ENCODE results near the gene KRTAP5-11. TPM values are rescaled to one million over a fixed set of nuclear protein-coding genes. Genes with fewer than 3 reads are reported as not detected.

KRTAP5-11 gene
- total and polyA plus RNA-seq, 2 experiments from 2014 or later = not detected

DNA sequence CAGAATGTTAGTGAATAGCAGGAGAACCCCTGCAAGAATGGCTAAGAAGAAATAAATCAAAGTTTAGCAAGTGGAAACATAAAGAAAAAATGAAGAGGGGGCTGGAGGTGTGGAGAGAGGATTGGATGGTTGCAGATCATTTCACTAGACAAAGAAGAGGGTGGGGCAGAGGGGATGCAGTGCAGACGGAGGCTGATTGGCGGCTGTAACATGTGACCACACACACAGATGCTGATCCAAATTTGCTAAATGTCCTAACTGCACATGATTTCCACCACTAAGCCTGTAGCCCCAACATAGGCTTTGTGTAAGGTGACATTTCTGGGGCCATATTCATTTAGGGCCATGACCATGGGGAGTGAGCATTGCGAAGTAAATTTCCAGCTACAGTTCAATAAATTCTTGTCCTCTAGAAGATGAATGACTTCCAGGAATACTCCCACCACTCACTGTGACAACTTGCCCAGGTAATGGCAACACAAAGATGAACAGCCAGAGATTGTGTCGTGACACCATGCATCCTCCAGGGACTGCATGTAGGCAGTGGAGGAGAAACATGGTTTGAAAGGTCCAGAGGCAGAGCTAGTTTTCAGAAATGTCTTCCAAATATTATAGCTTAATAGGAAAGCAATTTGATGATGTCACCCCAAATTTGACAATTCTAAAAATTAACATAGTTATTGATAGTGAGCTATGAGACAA, 6.8 kb downstream of the KRTAP5-11 start:
- Histone ChIP-seq H3K9me2 (ENCODE audit: insufficient read depth) (no peaks in the 10 kb centered on the region), H3K4me3 (no peak overlapping the region), H3K79me2 (replicated peaks; ENCODE audit: insufficient read depth) (no peaks in the 10 kb centered on the region), H3K4me1 (ENCODE audit: insufficient read depth) (peaks cover 9% of the 10 kb centered on the region), H3K4me2 (no peak overlapping the region), H3F3A (replicated peaks; ENCODE audit: low read depth) (no peaks in the 10 kb centered on the region), H3K27me3 (ENCODE audit: insufficient read depth) (no peaks in the 10 kb centered on the region), H3K27ac (ENCODE audit: low read depth) (no peak overlapping the region), H3K36me3 (ENCODE audit: insufficient read depth) (no peaks in the 10 kb centered on the region), H2AFZ (no peak overlapping the region), H4K20me1 (replicated peaks; ENCODE audit: insufficient read depth) (no peaks in the 10 kb centered on the region)
- DNase-seq (ENCODE audit: low spot score) = no peak
- TF ChIP-seq CREB1 (CRISPR knock-in tag; IDR thresholded peaks at IDR 0.05; ENCODE audit: low read depth) (no peak), ZNF114 (CRISPR knock-in tag; IDR thresholded peaks at IDR 0.05) (no peak), EZH2 (IDR thresholded peaks at IDR 0.05; ENCODE audit: low read depth, unreplicated experiment) (no peak), NANOG (IDR thresholded peaks at IDR 0.05; ENCODE audit: borderline replicate concordance) (no peak), POLR2AphosphoS5 (IDR thresholded peaks at IDR 0.05; ENCODE audit: low read depth) (no peak), JUNB (IDR thresholded peaks at IDR 0.05; ENCODE audit: unreplicated experiment) (no peak)
- TF ChIP-seq, protein P1, sequence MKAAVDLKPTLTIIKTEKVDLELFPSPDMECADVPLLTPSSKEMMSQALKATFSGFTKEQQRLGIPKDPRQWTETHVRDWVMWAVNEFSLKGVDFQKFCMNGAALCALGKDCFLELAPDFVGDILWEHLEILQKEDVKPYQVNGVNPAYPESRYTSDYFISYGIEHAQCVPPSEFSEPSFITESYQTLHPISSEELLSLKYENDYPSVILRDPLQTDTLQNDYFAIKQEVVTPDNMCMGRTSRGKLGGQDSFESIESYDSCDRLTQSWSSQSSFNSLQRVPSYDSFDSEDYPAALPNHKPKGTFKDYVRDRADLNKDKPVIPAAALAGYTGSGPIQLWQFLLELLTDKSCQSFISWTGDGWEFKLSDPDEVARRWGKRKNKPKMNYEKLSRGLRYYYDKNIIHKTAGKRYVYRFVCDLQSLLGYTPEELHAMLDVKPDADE (IDR thresholded peaks at IDR 0.05) = no peak
- TF ChIP-seq, protein P2, sequence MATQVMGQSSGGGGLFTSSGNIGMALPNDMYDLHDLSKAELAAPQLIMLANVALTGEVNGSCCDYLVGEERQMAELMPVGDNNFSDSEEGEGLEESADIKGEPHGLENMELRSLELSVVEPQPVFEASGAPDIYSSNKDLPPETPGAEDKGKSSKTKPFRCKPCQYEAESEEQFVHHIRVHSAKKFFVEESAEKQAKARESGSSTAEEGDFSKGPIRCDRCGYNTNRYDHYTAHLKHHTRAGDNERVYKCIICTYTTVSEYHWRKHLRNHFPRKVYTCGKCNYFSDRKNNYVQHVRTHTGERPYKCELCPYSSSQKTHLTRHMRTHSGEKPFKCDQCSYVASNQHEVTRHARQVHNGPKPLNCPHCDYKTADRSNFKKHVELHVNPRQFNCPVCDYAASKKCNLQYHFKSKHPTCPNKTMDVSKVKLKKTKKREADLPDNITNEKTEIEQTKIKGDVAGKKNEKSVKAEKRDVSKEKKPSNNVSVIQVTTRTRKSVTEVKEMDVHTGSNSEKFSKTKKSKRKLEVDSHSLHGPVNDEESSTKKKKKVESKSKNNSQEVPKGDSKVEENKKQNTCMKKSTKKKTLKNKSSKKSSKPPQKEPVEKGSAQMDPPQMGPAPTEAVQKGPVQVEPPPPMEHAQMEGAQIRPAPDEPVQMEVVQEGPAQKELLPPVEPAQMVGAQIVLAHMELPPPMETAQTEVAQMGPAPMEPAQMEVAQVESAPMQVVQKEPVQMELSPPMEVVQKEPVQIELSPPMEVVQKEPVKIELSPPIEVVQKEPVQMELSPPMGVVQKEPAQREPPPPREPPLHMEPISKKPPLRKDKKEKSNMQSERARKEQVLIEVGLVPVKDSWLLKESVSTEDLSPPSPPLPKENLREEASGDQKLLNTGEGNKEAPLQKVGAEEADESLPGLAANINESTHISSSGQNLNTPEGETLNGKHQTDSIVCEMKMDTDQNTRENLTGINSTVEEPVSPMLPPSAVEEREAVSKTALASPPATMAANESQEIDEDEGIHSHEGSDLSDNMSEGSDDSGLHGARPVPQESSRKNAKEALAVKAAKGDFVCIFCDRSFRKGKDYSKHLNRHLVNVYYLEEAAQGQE (IDR thresholded peaks at IDR 0.05; ENCODE audit: unreplicated experiment) = no peak
- Mint-ChIP-seq H3K36me3 (ENCODE audit: low read depth) (no peaks in the 10 kb centered on the region), H3K4me1 (peaks cover 19% of the 10 kb centered on the region), H3K27ac (no peak overlapping the region), H3K27me3 (ENCODE audit: insufficient read depth, low read depth, poor library complexity) (peaks cover 13% of the 10 kb centered on the region), H3K4me3 (no peak overlapping the region; the same call in 2 of the 3 replicates), H3K9me3 (no peaks in the 10 kb centered on the region)
- no peak for ATAC-seq

DNA sequence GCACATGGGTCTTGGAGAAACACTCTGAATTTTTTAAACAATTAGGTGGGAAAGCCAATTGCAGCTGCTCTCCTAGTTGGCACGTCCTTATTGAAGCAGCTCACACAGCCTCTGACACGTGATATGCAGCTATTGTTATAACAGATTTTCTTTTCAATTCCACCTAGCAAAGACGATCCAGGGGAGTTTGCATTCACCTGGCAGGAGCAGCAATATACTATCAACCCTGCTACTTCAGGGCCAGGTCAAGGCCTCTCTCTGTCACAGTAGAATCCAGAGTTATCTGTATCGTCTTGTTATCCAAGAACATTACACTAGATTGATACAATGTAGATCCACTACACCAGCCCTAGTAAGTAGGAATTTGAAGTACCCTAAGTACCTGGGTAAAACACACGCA, 8.3 kb downstream of the KRTAP5-11 start:
- H4K20me1 ChIP-seq (replicated peaks; ENCODE audit: insufficient read depth) = no peaks in the 10 kb centered on the region
- H3K9me2 ChIP-seq (ENCODE audit: insufficient read depth) = no peaks in the 10 kb centered on the region
- Mint-ChIP-seq H3K4me3 (no peak overlapping the region), H3K27ac (no peak overlapping the region), H3K36me3 (ENCODE audit: low read depth) (no peaks in the 10 kb centered on the region), H3K4me1 (peaks cover 14% of the 10 kb centered on the region), H3K9me3 (no peaks in the 10 kb centered on the region), H3K27me3 (ENCODE audit: insufficient read depth, low read depth, poor library complexity) (peaks cover 15% of the 10 kb centered on the region)
- H3K4me2 ChIP-seq = no peak overlapping the region
- DNase-seq (ENCODE audit: low spot score) (no peak), ATAC-seq (no peak)
- 0 out of 2 replicates have a peak, but pooled peaks cover 3% of the 10 kb centered on the region for H3K4me1 ChIP-seq (ENCODE audit: insufficient read depth)
- no peaks in the 10 kb centered on the region for H3K36me3 ChIP-seq (ENCODE audit: insufficient read depth)
- H3K4me3 ChIP-seq = no peak overlapping the region
- H3F3A ChIP-seq (replicated peaks; ENCODE audit: low read depth) = no peaks in the 10 kb centered on the region
- no peaks in the 10 kb centered on the region for H3K79me2 ChIP-seq (replicated peaks; ENCODE audit: insufficient read depth)
- no peak overlapping the region for H3K27ac ChIP-seq (ENCODE audit: low read depth)
- H2AFZ ChIP-seq = no peak overlapping the region
- no peaks in the 10 kb centered on the region for H3K27me3 ChIP-seq (ENCODE audit: insufficient read depth)
- no peak for TF ChIP-seq EZH2 (IDR thresholded peaks at IDR 0.05; ENCODE audit: low read depth, unreplicated experiment)
- TF ChIP-seq ZNF114 (CRISPR knock-in tag; IDR thresholded peaks at IDR 0.05) = no peak
- no peak for TF ChIP-seq POLR2AphosphoS5 (IDR thresholded peaks at IDR 0.05; ENCODE audit: low read depth)
- TF ChIP-seq, protein P2 (IDR thresholded peaks at IDR 0.05; ENCODE audit: unreplicated experiment) = no peak
